Thyroid gland (tissue), 4 donors: ENCODE data around the gene NUBPL.

Source experiments
- POLR2A ChIP-seq, 2 donors: fragments of 450-650 bp; IDR thresholded peaks; one replicate each; pipeline ENCODE4 v1.6.1; 2017; ENCODE audit warnings: antibody characterized with exemption in 2 of 2, mild to moderate bottlenecking in 2 of 2, moderate library complexity in 1 of 2
- TF ChIP-seq, protein P1 (sequence below), 6 experiments: fragments of 200-600 bp in 3 of 6; fragments of 450-650 bp in 3 of 6; sonication (generic) in 3 of 6; IDR thresholded peaks; one replicate each; pipeline ENCODE4 v1.5.1; 2016 to 2019; ENCODE audit warnings: antibody characterized with exemption in 6 of 6, mild to moderate bottlenecking in 2 of 6, inconsistent platforms in 1 of 6, moderate library complexity in 1 of 6

DNA sequence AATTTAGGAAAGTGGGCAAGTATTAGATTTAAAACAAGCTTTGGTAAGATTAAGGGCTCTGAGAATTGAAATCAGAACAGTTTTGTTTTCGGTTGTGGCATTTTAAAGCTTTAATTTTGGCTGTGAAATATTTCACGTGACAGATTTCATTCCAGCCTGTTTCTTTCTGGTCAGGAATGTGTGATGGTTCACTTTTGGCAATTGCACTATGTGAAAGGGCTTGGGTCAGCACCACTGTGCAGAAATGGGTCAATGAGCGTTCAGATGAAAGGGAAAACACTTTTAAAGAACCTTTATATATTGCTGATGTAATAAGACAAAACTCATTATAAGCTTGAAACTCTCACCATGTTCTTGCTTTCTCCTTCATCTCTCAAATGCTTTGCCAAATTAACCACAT is 17.1 kb downstream of the NUBPL start:
- TF ChIP-seq, protein P1, sequence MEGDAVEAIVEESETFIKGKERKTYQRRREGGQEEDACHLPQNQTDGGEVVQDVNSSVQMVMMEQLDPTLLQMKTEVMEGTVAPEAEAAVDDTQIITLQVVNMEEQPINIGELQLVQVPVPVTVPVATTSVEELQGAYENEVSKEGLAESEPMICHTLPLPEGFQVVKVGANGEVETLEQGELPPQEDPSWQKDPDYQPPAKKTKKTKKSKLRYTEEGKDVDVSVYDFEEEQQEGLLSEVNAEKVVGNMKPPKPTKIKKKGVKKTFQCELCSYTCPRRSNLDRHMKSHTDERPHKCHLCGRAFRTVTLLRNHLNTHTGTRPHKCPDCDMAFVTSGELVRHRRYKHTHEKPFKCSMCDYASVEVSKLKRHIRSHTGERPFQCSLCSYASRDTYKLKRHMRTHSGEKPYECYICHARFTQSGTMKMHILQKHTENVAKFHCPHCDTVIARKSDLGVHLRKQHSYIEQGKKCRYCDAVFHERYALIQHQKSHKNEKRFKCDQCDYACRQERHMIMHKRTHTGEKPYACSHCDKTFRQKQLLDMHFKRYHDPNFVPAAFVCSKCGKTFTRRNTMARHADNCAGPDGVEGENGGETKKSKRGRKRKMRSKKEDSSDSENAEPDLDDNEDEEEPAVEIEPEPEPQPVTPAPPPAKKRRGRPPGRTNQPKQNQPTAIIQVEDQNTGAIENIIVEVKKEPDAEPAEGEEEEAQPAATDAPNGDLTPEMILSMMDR (IDR thresholded peaks at IDR 0.05) = no peak
- no peak for TF ChIP-seq POLR2A (IDR thresholded peaks at IDR 0.05)
